Neural progenitor cell (in vitro differentiated cells): ENCODE data around the gene TMEM119.

Experiments used
- CTCF ChIP-seq: fragments of 200-600 bp; sonication (generic); IDR thresholded peaks from 2 replicates; pipeline ENCODE4 v1.5.1; 2017; ENCODE audit warnings: antibody characterized with exemption, mild to moderate bottlenecking
- EZH2 ChIP-seq: fragments of 200-600 bp; sonication (generic); IDR thresholded peaks from 2 replicates; pipeline ENCODE4 v1.6.1; 2017; ENCODE audit warnings: antibody characterized with exemption, mild to moderate bottlenecking, moderate library complexity

- TF ChIP-seq CTCF: no peak
- no peak for TF ChIP-seq EZH2
Observed at GRCh38 chr12:108564724-108565123, 33.2 kb downstream of the TMEM119 start.
